ENCODE data around the gene TMPRSS12. TPM values are rescaled to one million over a fixed set of nuclear protein-coding genes. Genes with fewer than 3 reads are reported as not detected.

The TMPRSS12 gene
- total and polyA plus RNA-seq, 9 of the 15 experiments (the other 6 are each of a cell fraction or from before 2014, with no cell fraction given): 0.04 TPM; not detected in 8

- H3K27ac ChIP-seq (ENCODE audit: extremely low read depth, low read depth, low read length): peak overlapping the region; percentile 26; the same call in 1 of the 3 replicates
- H3K9ac ChIP-seq (ENCODE audit: insufficient read depth in 1 of 2, low read depth in 2 of 2, low read length in 2 of 2): peak overlapping the region; percentile 45 to 81; a peak in 3 of 4 replicates
- DNase-seq (ENCODE audit: extremely low read depth in 1 of 4, low spot score in 3 of 4): no peak
- peaks cover 3 to 21% of the 10 kb centered on the region in 2 experiments; a peak in 4 of 5 replicates for H3K4me1 ChIP-seq (replicated peaks in 1 of 2; ENCODE audit: control insufficient read depth in 2 of 2, insufficient read depth in 2 of 2, low read length in 2 of 2)
- H3K9me1 ChIP-seq (ENCODE audit: control insufficient read depth, insufficient read depth, low read length): no peaks in the 10 kb centered on the region
- H3K9me3 ChIP-seq (replicated peaks; ENCODE audit: control insufficient read depth, insufficient read depth, low read depth, low read length): no peaks in the 10 kb centered on the region
- POLR2A ChIA-PET: interaction anchor here (0.6 to 1.2 kb wide), 5 partner anchors 9 to 517 kb away, joined by 3 to 6 read pairs (median 3); no protein-coding TSS in a partner anchor
- intact Hi-C loops (cut with micrococcal nuclease): loop anchor here (5.0 to 10.0 kb wide), 3 partner anchors 100 to 163 kb away; partner anchors contain the start of genes ATF1 and SLC11A2
- no peak for FAIRE-seq
- no peak for TF ChIP-seq BCL6 (CRISPR knock-in tag; IDR thresholded peaks at IDR 0.05)
- TF ChIP-seq RBM22 (IDR thresholded peaks at IDR 0.05; ENCODE audit: low read depth, low read length, poor library complexity, severe bottlenecking): no peak
- no peak for TF ChIP-seq HINFP (tag; conservative IDR thresholded peaks at IDR 0.05; ENCODE audit: low read depth)
- TF ChIP-seq PCBP2 (IDR thresholded peaks at IDR 0.05; ENCODE audit: low read depth, low read length, poor library complexity, severe bottlenecking): no peak
- TF ChIP-seq ZNF175 (CRISPR knock-in tag; IDR thresholded peaks at IDR 0.05; ENCODE audit: low read depth): no peak
- no peak for TF ChIP-seq RAD51 (IDR thresholded peaks at IDR 0.05; ENCODE audit: borderline replicate concordance, low read depth)
- H3K36me3 ChIP-seq (ENCODE audit: control insufficient read depth, insufficient read depth, low read length): no peaks in the 10 kb centered on the region; the same call in 2 of the 3 replicates
- peak overlapping the region; percentile 34; the same call in 1 of the 2 replicates for H2AFZ ChIP-seq (ENCODE audit: low read depth, low read length)
- peak overlapping the region; percentile 85 for H3K4me2 ChIP-seq (ENCODE audit: insufficient read depth, low read length)
- H3K79me2 ChIP-seq (ENCODE audit: control insufficient read depth, insufficient read depth, low read length): peaks cover 46% of the 10 kb centered on the region
- H3K4me3 ChIP-seq: peak overlapping the region; percentile 61
- 14% methylated on average over 2 of the region's 2 CpGs for WGBS (ENCODE audit: insufficient coverage, low coverage, missing lambda C conversion rate)
- H3K27me3 ChIP-seq (ENCODE audit: control insufficient read depth in 2 of 2, insufficient read depth in 2 of 2, low read length in 2 of 2): no peaks in the 10 kb centered on the region
- no peak for ATAC-seq
- CTCF ChIA-PET (ENCODE audit: low intra/inter-chr PET ratio): no interaction called here
- no peaks in the 10 kb centered on the region for H4K20me1 ChIP-seq (replicated peaks; ENCODE audit: control insufficient read depth, insufficient read depth, low read length)
- no TSS peak for BruUV-seq (replicated peaks)
- in situ Hi-C loops (cut with MboI): no loop called here
These were observed 84.6 kb downstream of the TMPRSS12 start for GRCh38 chr12:50927356-50927755.
